Colon (tissue), 2 donors: ENCODE measurements around the gene DUSP5.

Source experiments
- FAIRE-seq: peaks from 2 replicates; lab custom pipeline; 2012; peaks lifted over from hg19 to GRCh38; lab: Jason Lieb, UNC
- donor health status: control.
- donor health status: control.

DUSP5 gene

GRCh38 chr10:110500515-110500905, 2.8 kb downstream of the DUSP5 start:
- no peak for FAIRE-seq

GRCh38 chr10:110501142-110501937, 3.6 kb downstream of the DUSP5 start:
- FAIRE-seq: no peak

GRCh38 chr10:110502072-110502845, 4.6 kb downstream of the DUSP5 start:
- FAIRE-seq: no peak

- no peak for FAIRE-seq
Measured at GRCh38 chr10:110502851-110503301, 5.2 kb downstream of the DUSP5 start.

- FAIRE-seq: no peak
Measured at GRCh38 chr10:110503528-110504110, 5.9 kb downstream of the DUSP5 start.

- no peak for FAIRE-seq
Measured at GRCh38 chr10:110504111-110504735, 6.5 kb downstream of the DUSP5 start.

GRCh38 chr10:110505130-110505770, 7.5 kb downstream of the DUSP5 start:
- no peak for FAIRE-seq

GRCh38 chr10:110506448-110506847, 8.7 kb downstream of the DUSP5 start:
- no peak for FAIRE-seq

- FAIRE-seq: no peak
Measured at GRCh38 chr10:110507346-110507745, 9.6 kb downstream of the DUSP5 start.

GRCh38 chr10:110508159-110508788, 10.6 kb downstream of the DUSP5 start:
- FAIRE-seq: no peak

- FAIRE-seq: no peak
Measured at GRCh38 chr10:110508806-110509544, 11.3 kb downstream of the DUSP5 start.

GRCh38 chr10:110509560-110509959, 11.9 kb downstream of the DUSP5 start:
- no peak for FAIRE-seq

- no peak for FAIRE-seq
Measured at GRCh38 chr10:110510086-110510485, 12.4 kb downstream of the DUSP5 start.

GRCh38 chr10:110510730-110511129, 13.0 kb downstream of the DUSP5 start:
- FAIRE-seq: no peak

- FAIRE-seq: no peak
Measured at GRCh38 chr10:110511734-110512449, 14.2 kb downstream of the DUSP5 start.

GRCh38 chr10:110512461-110513187, 14.9 kb downstream of the DUSP5 start:
- no peak for FAIRE-seq

- FAIRE-seq: no peak
Measured at GRCh38 chr10:110513949-110514348, 16.2 kb downstream of the DUSP5 start.

GRCh38 chr10:110514848-110515247, 17.1 kb downstream of the DUSP5 start:
- no peak for FAIRE-seq

- FAIRE-seq: no peak
Measured at GRCh38 chr10:110516815-110517492, 19.2 kb downstream of the DUSP5 start.
